ENCODE measurements around the gene ZNF595.
"Not testable (repeated sequence)": the region's sequence is repeated elsewhere in the genome, so short reads cannot be mapped to it uniquely, and the experiment has no call there.

- not testable (repeated sequence) for TF ChIP-seq CTCF (IDR thresholded peaks at IDR 0.05; ENCODE audit: low read length); EZH2 (optimal IDR thresholded peaks at IDR 0.05; ENCODE audit: low read depth, low read length); EZH2phosphoT487 (IDR thresholded peaks at IDR 0.05; ENCODE audit: low read length)
Measured at GRCh38 chr4:33314-33713, 19.8 kb upstream of the ZNF595 start.
